ENCODE measurements around the gene RNF123.

RNF123 gene

DNA sequence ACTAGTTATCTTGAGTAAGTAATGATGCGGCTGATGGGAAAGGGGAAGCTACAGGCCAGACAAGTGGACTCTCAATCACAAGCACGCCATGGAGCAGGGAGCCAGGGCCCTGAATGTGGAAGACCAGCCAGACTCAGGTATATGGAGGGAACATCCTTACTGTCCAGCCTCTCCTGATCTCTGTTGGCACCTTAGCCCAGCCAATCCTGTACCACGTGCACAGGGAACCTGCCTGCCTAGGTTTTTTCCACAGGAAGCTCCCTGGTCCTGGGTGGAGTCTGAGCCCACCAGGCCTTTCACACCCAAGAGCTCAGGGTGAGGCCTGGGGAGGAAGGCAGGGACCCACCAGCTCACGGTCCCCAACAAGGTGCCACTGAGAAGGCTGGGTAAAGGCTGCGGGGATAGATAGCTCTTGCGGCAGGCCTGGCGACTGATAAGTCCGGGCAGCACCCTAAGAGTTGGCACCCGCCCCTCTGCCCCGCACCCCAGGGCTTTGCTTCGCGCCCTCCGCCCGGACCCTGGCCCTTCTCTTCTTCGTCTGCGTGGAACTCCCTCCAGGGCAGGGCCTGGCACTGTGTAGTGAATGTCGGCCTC, 16.1 kb upstream of the RNF123 start:
- ATAC-seq = no peak
- TF ChIP-seq OSR1 (CRISPR knock-in tag; IDR thresholded peaks at IDR 0.05) (no peak), ZNF565 (CRISPR knock-in tag; conservative IDR thresholded peaks at IDR 0.05; ENCODE audit: low read depth) (no peak), ZNF70 (CRISPR knock-in tag; IDR thresholded peaks at IDR 0.05) (no peak), ZC3H10 (CRISPR knock-in tag; IDR thresholded peaks at IDR 0.05) (no peak), TCF4 (CRISPR knock-in tag; IDR thresholded peaks at IDR 0.05; ENCODE audit: borderline replicate concordance) (no peak), BACH2 (CRISPR knock-in tag; IDR thresholded peaks at IDR 0.05; ENCODE audit: borderline replicate concordance) (no peak), PPARA (CRISPR knock-in tag; IDR thresholded peaks at IDR 0.05; ENCODE audit: borderline replicate concordance) (no peak), TOX (CRISPR knock-in tag; IDR thresholded peaks at IDR 0.05; ENCODE audit: borderline replicate concordance) (no peak), GLIS3 (CRISPR knock-in tag; IDR thresholded peaks at IDR 0.05) (no peak)
- TF ChIP-seq, protein P1, sequence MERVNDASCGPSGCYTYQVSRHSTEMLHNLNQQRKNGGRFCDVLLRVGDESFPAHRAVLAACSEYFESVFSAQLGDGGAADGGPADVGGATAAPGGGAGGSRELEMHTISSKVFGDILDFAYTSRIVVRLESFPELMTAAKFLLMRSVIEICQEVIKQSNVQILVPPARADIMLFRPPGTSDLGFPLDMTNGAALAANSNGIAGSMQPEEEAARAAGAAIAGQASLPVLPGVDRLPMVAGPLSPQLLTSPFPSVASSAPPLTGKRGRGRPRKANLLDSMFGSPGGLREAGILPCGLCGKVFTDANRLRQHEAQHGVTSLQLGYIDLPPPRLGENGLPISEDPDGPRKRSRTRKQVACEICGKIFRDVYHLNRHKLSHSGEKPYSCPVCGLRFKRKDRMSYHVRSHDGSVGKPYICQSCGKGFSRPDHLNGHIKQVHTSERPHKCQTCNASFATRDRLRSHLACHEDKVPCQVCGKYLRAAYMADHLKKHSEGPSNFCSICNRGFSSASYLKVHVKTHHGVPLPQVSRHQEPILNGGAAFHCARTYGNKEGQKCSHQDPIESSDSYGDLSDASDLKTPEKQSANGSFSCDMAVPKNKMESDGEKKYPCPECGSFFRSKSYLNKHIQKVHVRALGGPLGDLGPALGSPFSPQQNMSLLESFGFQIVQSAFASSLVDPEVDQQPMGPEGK (CRISPR knock-in tag; IDR thresholded peaks at IDR 0.05; ENCODE audit: borderline replicate concordance) = no peak
- TF ChIP-seq, protein P2, sequence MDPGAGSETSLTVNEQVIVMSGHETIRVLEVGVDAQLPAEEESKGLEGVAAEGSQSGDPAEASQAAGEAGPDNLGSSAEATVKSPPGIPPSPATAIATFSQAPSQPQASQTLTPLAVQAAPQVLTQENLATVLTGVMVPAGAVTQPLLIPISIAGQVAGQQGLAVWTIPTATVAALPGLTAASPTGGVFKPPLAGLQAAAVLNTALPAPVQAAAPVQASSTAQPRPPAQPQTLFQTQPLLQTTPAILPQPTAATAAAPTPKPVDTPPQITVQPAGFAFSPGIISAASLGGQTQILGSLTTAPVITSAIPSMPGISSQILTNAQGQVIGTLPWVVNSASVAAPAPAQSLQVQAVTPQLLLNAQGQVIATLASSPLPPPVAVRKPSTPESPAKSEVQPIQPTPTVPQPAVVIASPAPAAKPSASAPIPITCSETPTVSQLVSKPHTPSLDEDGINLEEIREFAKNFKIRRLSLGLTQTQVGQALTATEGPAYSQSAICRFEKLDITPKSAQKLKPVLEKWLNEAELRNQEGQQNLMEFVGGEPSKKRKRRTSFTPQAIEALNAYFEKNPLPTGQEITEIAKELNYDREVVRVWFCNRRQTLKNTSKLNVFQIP (CRISPR knock-in tag; IDR thresholded peaks at IDR 0.05; ENCODE audit: borderline replicate concordance, low read depth) = no peak

DNA sequence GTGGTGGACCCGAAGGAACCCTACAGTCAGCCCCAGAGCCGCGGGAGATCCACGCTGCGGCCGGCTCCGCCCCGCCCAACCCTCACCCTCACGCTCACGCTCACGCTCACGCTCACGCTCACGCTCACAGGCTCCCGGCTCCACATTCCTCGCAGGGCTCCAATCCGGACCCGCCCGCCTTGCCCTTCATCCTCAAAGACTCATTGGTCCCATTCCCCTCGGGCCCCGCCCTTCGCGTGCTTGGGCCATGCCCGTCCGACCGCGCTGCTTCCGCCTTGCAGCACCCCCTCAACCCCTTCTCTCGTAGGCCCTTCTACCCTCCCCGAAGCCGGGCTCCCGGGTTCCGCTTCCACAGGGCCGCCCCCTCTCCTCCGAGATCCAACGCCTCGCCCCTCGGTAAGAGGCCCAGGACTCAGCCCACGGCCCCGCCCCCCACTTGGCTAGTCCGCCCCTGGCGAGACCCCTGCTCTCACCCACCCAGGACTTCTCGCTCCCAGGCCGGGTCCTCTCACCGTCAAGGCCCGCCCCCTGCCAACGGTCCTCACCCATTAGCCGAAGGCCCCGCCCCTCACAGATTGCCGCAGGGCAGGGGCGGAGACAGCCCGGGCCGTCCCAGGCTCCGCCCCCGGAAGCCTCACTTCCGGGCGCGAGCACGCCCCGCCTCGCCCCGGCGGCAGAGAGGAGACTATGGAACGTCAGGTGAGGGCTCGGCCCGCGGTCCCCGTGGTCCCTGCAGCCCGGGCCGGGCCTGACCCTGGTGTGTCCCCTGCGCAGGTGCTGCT, 15.5 kb upstream of the RNF123 start, which contains the start of gene APEH:
APEH (plus strand) TSS at position 637 of the 782 bp plus-strand sequence; CDS start at position 688, 51 bp downstream.
- ATAC-seq = peak; percentile 92
- TF ChIP-seq ARNTL (CRISPR knock-in tag; IDR thresholded peaks at IDR 0.05; ENCODE audit: borderline replicate concordance, low read depth) (no peak), TOX (CRISPR knock-in tag; IDR thresholded peaks at IDR 0.05; ENCODE audit: borderline replicate concordance) (no peak), BACH2 (CRISPR knock-in tag; IDR thresholded peaks at IDR 0.05; ENCODE audit: borderline replicate concordance) (no peak), OSR1 (CRISPR knock-in tag; IDR thresholded peaks at IDR 0.05) (no peak), RARB (CRISPR knock-in tag; IDR thresholded peaks at IDR 0.05) (no peak), TCF4 (CRISPR knock-in tag; IDR thresholded peaks at IDR 0.05; ENCODE audit: borderline replicate concordance) (no peak), ZNF565 (CRISPR knock-in tag; conservative IDR thresholded peaks at IDR 0.05; ENCODE audit: low read depth) (no peak), ZNF70 (CRISPR knock-in tag; IDR thresholded peaks at IDR 0.05) (no peak), CSDC2 (CRISPR knock-in tag; IDR thresholded peaks at IDR 0.05) (no peak), PPARA (CRISPR knock-in tag; IDR thresholded peaks at IDR 0.05; ENCODE audit: borderline replicate concordance) (no peak), ZC3H10 (CRISPR knock-in tag; IDR thresholded peaks at IDR 0.05) (no peak), ISL1 (CRISPR knock-in tag; IDR thresholded peaks at IDR 0.05) (no peak), ZFP3 (CRISPR knock-in tag; IDR thresholded peaks at IDR 0.05) (no peak), ZNF8 (CRISPR knock-in tag; IDR thresholded peaks at IDR 0.05) (no peak), SNAI2 (CRISPR knock-in tag; IDR thresholded peaks at IDR 0.05) (no peak), ZFP30 (CRISPR knock-in tag; IDR thresholded peaks at IDR 0.05) (no peak)
- TF ChIP-seq, protein P3, sequence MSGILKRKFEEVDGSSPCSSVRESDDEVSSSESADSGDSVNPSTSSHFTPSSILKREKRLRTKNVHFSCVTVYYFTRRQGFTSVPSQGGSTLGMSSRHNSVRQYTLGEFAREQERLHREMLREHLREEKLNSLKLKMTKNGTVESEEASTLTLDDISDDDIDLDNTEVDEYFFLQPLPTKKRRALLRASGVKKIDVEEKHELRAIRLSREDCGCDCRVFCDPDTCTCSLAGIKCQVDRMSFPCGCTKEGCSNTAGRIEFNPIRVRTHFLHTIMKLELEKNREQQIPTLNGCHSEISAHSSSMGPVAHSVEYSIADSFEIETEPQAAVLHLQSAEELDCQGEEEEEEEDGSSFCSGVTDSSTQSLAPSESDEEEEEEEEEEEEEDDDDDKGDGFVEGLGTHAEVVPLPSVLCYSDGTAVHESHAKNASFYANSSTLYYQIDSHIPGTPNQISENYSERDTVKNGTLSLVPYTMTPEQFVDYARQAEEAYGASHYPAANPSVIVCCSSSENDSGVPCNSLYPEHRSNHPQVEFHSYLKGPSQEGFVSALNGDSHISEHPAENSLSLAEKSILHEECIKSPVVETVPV (CRISPR knock-in tag; IDR thresholded peaks at IDR 0.05) = no peak
- TF ChIP-seq, protein P2 (CRISPR knock-in tag; IDR thresholded peaks at IDR 0.05; ENCODE audit: borderline replicate concordance, low read depth) = no peak
- TF ChIP-seq, protein P4, sequence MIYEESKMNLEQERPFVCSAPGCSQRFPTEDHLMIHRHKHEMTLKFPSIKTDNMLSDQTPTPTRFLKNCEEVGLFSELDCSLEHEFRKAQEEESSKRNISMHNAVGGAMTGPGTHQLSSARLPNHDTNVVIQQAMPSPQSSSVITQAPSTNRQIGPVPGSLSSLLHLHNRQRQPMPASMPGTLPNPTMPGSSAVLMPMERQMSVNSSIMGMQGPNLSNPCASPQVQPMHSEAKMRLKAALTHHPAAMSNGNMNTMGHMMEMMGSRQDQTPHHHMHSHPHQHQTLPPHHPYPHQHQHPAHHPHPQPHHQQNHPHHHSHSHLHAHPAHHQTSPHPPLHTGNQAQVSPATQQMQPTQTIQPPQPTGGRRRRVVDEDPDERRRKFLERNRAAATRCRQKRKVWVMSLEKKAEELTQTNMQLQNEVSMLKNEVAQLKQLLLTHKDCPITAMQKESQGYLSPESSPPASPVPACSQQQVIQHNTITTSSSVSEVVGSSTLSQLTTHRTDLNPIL (CRISPR knock-in tag; IDR thresholded peaks at IDR 0.05; ENCODE audit: low read depth) = no peak
- TF ChIP-seq, protein P1 (CRISPR knock-in tag; IDR thresholded peaks at IDR 0.05; ENCODE audit: borderline replicate concordance) = no peak
